ENCODE measurements around the gene CD40.
"Not testable (repeated sequence)": the region's sequence is repeated elsewhere in the genome, so short reads cannot be mapped to it uniquely, and the experiment has no call there.

CD40 gene

DNA sequence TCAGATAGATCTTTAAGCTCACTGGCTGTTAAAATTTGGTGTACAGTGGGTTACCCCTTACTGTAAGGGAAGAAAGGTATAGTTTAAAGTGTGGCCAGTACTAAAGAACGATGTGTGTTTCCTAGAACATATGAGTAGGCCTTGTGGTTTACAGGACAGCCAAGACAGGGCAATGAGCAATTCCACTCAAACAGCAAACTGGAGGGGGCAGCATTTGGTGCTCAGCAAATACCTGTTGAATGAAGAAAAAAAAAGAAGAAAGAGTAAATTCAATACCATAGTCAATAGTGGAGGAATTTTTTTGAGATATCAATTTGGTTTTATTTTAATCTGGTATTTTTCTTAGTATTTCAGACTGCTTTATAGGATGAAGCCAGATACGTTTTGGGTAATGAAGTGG lies 24.6 kb upstream of the CD40 start:
- DNase-seq (ENCODE audit: low read depth in 3 of 3): no peak

DNA sequence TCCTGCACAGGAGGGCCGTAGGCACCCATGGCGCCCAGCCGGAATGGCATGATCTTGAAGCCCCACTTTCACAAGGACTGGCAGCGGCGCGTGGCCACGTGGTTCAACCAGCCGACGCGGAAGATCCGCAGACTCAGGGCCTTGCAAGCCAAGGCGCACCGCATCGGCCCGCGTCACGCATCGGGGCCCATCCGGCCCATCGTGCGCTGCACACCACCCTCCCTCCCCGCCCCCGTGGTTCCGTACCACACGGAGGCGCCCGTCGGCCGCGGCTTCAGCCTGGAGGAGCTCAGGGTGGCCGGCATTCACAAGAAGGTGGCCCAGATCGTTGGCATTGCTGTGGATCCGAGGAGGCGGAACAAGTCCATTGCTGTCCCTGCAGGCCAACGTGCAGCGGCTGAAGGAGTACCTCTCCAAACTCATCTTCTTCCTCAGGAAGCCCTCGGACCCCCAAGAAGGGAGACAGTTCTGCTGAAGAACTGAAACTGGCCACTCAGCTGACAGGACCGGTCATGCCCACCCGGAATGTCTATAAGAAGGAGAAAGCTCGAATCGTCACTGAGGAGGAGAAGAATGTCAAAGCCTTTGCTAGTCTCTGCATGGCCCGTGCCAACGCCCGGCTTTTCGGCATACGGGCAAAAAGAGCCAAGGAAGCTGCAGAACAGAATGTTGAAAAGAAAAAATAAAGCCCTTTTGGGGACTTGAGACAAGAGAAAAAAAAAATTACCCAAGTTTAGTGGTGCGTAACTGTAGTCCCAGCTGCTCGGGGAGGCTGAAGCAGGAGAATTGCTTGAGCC lies 18.4 kb upstream of the CD40 start:
- no peak for DNase-seq (ENCODE audit: low read depth in 3 of 3)

DNA sequence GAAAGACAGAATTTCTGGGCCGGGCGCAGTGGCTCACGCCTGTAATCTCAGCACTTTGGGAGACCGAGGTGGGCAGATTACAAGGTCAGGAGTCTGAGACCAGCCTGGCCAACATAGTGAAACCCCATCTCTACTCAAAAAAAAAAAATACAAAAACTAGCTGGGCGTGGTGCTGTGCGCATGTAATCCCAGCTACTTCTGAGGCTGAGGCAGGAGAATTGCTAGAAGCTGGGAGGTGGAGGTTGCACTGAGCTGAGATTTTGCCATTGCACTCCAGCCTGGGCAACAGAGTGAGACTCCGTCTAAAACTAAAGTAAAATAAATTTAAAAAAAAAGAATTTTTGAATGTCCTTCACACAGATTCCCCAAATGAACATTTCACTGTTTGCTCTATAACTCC lies 17.7 kb upstream of the CD40 start:
- not testable (repeated sequence) for DNase-seq (ENCODE audit: low read depth in 3 of 3)

DNA sequence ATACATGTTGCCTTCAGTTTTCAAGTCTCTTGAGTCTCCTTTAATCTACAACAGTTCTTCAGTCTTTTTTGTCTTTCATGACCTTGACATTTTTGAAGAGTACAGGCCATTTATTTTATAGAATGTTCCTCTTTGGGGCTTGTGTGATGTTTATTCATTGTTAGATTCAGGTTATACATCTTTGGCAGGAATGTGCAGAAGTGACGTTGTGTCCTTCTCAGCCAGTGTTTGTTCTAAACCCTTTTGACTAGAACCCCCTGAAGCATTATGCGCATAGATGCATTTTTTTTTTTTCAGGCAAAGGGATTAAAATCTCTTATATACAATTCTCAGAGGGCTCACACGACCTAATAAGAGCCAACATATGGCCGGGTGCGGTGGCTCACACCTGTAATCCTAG lies 17.1 kb upstream of the CD40 start:
- DNase-seq (ENCODE audit: low read depth in 3 of 3): no peak

DNA sequence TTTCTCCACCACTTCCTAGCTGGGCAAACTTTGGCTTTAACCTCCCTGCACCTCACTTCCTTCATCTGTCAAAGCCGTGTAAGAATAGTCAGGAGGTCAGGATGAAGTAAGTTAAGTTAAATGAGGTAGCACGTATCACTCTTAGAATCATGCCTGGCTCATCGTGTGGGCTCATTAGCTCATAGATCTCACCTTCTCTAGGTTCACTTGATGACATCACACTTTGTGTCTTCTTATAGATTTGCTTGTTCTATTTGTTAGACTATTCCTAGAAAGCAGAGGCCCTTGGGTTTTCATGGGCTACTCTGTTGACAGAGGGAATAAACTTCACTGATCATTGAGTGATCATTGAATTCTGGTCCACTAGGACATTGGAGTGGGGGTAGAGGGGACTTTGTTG lies 16.2 kb upstream of the CD40 start:
- no peak for DNase-seq (ENCODE audit: low read depth in 3 of 3)

DNA sequence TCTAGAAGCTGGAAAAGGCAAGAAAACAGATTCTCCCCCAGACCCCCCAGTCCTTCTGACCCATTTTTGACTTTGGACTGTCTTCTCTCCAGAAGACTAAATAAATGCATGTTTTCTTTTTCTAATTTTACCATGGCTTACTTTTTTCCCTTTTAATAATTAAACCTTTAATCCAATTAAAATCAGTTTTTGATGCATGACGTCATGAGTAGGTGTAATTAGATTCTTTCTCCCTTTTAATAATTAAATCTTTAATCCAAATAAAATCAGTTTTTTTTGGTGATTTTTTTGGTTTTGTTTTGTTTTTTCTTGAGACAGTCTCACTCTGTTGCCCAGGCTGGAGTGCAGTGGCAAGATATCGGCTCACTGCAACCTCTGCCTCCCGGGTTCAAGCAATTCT lies 15.2 kb upstream of the CD40 start:
- no peak for DNase-seq (ENCODE audit: low read depth in 3 of 3)

DNA sequence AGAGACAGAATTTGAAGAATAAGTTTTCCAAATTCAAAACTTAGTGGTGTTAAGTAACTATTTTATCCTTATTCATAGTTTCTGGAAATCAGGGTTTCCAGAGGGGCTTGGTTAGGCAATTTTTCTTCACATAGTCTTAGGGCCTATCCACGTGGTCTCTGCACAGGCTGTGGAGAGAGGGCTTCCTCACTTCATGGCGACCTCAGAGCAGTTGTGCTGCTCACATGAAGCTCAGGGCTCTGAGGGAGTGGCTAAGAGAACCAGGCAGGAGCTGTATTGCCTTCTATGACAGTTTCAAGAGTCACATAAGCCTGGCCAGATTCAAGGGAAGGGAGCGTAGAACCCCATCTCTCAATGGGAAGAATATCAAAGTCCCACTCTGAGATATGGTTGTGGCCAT lies 13.9 kb upstream of the CD40 start:
- DNase-seq (ENCODE audit: low read depth in 3 of 3): no peak

DNA sequence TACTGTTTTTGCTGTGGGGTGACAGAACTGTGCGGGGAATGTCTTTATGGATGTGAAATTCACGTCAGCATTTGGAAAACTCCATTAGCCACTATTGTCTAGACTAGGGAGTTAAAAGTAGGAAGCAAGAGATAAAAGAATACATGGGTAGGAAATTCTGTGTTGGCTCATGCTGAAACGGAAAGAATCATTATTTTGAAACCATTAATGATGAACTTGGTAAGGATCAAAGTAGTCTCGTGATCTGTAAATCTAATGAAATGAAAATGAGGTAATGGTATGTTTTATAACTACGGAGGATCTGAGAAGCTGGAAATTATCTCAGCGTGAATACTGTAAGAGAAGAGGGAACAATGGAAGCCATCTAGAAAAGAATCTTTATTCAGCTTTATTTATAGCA lies 11.1 kb upstream of the CD40 start:
- DNase-seq (ENCODE audit: low read depth in 3 of 3): no peak

DNA sequence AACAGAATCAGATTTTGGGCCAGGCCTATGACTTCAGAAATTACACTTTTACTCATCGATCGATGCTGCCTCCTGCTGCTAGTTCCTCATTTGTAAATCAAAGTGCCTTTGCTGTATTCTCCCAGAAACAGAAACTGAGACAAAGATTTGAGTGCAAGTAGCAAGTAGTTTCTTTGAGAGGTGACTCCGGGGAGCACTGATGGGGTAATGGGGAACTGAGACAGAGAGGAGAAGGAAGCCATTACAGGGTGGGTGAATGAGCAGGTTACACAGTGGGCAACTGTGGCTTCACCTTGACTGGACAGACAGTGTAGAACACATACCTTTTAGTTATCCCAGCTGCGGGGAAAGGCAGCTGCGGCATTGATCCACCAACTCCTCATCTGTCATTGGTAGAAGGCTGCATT lies 9.7 kb upstream of the CD40 start:
- no peak for DNase-seq (ENCODE audit: low read depth in 3 of 3)

DNA sequence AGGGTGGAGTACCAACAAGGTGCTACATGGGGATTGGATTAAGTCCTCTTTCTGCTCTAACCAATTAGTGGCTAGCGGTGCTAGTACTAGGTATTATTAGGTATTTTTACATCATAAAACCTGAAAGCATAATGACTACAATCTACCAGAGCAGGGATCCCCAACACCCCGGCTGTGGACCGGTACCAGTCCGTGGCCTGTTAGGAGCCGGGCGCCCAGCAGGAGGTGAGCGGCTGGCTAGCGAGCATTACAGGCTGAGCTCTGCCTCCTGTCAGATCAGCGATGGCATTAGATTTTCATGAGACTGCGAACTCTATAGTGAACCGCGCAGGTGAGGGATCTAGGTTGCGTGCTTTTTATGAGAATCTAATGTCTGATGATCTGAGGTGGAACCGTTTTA lies 9.1 kb upstream of the CD40 start:
- DNase-seq (ENCODE audit: low read depth in 3 of 3): no peak

DNA sequence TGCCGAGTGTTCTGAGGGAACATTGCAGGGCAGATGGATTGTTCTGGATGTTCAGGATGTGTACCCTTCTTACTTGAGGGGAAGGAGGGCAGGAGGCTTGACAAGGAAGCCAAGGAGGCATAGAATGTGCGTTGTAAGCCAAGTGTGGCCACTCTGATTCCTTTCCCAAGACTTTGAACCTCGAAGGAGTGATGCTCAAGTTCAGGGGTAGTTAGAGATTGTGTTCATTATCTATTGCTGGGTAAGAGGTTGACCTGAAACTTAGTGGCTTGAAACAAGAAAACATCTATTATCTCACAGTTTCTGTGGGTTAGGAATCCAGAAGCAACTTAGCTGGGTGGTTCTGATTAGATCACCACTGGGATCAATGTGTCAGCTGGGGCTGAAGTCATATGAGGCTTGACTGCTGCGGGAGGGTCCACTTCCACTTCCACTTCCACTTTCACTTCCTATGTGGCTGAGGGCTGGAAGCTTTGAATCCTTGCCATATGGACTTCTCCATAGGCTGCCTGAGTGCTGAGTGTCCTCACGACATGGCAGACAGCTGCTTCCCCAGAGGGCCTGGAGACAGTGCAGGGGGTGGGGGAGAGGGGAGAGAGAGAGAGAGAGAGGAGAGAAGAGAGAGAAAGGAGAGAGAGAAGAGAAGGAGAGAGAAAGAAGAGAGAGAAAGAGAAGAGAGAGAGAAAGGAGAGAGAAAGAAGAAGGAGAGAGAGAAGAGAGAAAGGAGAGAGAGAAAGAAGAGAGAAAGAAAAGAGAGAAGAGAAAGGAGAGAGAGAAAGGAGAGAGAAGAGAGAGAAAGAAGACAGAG lies 6.9 kb upstream of the CD40 start:
- peak in 2 of 3 donors; percentile 13 to 34 for DNase-seq (ENCODE audit: low read depth in 3 of 3)

DNA sequence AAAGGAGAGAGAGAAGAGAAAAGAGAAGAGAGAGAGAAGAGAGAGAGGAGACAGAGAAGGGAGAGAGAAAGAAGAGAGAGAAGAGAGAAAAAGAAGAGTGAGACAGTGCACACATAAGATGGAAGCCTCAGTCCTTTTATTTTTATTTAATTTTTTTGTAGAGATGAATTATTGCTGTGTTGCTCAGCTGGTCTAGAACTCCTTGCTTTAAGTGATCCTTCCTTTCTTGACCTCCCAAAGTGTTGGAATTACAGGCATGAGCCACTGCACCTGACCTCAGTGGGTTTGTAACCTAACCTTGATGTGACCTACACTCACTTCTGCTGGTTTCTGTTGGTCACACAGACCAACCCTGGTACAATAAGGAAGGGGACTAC lies 6.3 kb upstream of the CD40 start:
- no peak for DNase-seq (ENCODE audit: low read depth in 3 of 3)

DNA sequence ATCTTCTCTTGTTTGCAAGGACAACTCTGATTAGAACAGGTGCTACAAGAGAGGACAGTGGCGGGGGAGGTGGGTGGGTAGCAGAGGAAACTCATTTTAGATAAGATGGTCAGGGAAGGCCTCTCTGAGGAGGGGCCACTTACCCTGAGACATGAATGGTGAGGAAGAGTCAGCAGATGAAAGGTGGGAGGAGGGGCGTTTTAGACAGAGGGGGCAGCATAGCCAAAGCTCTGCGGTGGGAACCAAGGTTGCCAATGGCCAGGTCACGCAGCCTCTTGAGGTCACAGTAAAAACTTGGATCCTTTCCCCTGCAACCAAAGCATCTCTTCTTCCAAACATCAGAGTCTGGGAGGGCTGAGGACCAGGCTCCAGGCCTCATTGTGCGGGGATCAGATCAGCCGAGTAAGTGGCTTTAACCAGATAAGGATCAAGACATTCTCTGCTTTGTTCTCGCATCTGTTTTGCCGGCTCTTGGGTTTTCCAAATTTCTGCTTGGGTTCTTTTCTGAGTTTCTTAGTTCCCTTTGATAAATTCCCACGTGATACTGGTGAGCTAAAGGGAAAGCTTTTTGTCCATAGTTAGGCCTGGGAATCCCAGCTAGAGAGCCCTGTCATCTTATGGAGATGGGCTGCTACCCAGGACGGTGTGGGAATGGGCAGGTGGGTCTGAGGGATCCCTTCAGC lies 5.5 kb upstream of the CD40 start:
- no peak for DNase-seq (ENCODE audit: low read depth in 3 of 3)

DNA sequence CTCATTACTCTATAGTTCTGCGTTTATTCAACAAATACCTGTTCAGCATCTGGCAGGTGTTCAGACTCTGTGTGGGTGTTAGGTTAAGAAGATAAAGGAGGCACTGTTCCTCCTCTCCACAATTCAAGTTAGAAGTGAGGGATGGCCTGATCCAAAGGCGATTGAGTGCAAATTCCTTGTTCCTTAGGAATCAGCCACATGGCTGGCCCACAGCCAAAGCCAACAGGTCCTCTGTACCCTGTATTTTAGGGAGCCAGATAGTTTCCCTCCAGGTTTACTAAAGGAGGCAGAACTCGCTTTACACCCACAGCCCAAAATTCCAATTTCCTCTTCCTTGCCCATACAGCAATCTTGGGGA lies 5.0 kb upstream of the CD40 start:
- DNase-seq (ENCODE audit: low read depth in 3 of 3): no peak

DNA sequence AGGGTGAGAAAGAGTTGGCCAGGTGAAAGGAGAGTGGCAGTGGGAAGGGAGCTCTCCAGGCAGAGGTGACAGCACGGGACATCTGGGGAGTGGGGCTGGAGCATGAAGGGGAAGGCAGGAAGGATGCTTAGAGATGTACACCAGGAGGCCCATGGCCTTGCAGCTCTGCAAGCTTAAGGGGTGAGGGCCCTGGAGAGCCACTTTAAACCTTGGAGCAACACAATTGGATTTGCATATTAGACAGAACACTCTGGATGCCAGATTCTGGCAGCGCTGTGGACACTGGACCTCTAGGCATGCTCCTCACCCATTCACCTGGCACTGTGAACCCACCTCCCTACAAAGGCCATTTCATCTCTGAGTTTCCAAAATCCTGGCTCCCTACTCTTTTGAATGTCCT lies 3.7 kb upstream of the CD40 start:
- DNase-seq (ENCODE audit: low read depth in 3 of 3): no peak

DNA sequence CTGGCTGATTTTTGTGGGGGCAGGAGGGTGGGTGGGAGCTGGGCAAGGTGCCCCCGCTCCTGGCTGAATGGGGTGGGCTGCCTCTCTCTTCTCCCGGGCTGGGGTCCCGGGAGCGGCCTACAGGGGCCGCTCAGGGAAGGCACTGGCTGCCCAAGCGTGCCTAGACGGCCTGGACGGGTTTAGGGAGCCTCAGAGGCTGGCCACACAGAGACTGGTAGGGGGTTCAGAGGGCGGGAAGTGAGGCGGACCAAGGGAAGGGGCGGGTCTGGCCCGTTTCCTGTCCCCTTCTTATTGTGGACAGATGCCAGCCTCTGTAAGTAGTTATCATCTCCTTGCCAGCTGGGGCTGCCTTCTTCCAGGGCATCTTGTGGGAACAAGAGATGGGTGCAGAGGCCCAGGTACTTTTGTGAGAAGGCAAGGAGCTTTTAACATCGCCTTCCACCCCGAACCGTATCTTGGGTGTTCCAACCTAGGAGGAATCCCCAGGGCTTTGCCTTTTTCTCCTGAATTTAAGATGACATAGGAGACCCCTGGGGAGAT lies 437 bp downstream of the CD40 start:
- DNase-seq (ENCODE audit: low read depth in 3 of 3): no peak

DNA sequence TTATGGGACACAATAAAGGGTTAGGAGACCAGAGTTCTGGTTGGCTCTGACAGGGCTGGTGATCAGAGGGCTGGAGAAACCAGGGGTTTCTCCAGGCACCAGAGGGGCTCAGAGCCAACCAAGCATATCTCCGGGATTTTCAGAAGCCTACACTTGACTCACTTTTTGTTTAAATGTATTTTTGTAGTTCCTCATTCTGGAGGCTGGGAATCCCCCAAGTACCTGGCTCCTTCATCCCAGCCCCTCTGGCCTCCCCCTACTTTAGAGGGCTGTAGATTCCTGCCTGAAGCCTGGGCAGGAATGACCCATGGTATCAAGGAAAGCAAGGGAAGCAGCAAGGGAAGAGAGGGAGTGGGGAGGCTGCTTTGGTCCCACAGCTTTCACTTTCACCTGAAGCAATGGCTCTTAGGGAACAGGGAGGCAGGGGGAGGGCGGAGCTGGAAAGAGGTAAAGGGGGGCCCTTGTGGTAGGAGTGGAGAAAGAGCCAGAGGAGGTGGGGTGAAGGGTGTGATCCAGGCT lies 973 bp downstream of the CD40 start:
- DNase-seq (ENCODE audit: low read depth in 3 of 3): no peak

DNA sequence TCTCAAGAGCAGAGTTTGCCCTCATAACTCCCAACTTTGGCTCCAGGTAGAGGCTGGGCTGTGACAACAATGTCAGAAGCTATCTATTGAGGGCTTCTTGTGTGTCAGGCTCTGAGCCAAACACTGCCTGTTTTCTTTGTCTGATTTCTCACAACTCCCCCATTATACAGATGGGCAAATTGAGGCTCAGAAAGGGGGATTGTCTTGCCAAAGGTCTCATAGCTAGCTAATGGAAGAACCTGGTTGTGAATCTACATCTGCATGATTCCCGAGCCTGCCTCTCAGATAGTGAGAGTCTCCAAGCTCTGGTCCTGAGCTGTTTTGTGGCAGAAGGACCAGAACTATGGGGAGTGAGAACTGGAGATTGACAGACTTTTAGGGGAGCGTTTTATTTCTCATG lies 1.4 kb downstream of the CD40 start:
- no peak for DNase-seq (ENCODE audit: low read depth in 3 of 3)

DNA sequence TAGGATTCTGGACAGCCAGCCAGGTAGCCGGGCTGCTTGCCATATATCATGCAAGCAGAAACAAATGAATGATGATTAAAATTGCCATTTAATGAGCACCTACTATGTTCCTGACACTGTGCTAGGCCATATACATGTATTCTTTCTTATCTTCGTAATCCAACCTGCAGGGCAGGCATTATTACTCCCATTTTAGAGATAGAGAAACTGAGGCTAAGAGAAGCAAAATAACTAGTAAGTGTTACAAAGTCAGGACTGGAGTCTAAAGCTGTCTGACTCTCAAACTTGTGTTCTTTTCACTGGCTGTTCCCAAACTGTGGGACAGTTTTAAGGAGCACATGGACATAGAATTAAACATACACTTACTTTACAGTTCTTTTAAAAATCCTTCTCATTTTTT lies 2.0 kb downstream of the CD40 start:
- no peak for DNase-seq (ENCODE audit: low read depth in 3 of 3)

DNA sequence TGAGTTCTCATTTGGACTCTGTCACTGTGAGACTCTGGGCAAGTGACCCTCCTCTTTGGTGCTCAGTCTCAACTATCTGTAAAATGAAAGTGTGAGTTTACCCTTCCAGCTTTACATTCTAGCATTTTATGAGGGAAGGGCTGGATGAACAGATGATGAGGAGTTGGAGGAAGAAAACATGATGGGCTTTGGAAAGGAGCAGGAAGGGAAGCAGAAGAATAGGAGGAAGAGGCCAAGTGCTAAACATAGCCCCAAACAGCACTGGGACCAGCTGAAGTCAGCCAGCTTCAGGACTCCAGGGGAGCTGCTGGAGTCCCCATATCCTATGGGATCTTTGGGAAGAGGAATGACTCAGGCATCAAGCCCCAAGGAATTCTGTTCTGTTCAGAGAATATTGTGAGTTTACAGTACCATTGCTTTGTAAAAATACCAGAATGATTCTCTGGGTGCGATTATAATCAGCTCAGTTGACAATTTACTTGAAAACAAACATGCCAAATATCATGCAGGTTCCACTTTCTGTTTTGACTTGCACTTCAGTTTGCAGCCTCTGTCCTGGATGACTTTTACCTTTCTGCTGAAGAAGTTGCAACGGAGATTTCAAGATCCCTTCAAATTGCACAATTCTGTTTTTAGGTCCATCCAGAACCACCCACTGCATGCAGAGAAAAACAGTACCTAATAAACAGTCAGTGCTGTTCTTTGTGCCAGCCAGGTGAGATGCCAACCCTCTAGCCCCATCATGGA lies 3.2 kb downstream of the CD40 start:
- no peak for DNase-seq (ENCODE audit: low read depth in 3 of 3)

DNA sequence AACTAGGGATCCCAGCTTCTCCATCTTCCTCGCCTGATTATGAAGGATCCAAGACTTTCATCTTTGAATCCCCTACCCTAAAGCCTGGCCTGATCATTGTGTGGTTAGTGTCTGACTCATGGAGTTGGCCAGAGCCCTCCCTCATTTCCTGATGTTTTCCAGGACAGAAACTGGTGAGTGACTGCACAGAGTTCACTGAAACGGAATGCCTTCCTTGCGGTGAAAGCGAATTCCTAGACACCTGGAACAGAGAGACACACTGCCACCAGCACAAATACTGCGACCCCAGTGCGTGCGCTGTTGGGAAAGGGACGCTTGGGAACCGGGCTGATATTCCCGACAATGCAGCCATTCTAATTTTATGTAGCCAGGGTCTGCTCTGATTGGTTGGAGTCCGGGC lies 4.0 kb downstream of the CD40 start:
- DNase-seq (ENCODE audit: low read depth in 3 of 3): no peak

Data from stimulated activated CD4-positive, alpha-beta T cell treated with anti-CD3 and anti-CD28 coated beads, TNF-alpha, amount 100 ng/mL, for 48 hours (primary cell).